HepG2 (cell line): ENCODE data around the gene LGALS16. TPM values are rescaled to one million over a fixed set of nuclear protein-coding genes. Genes with fewer than 3 reads are reported as not detected.

Source experiments
- CC2D1A ChIP-seq: sonication (generic); formaldehyde crosslinking; IDR thresholded peaks from 2 replicates; pipeline ENCODE4 v1.8.1; 2023; ENCODE audit warnings: mild to moderate bottlenecking, missing genetic modification reagents
- EHMT2 ChIP-seq: fragments of 200-600 bp; sonication (generic); IDR thresholded peaks from 2 replicates; pipeline ENCODE4 v1.7.0; 2017; ENCODE audit warnings: antibody characterized with exemption, low read depth, low read length, borderline replicate concordance
- ELF1 ChIP-seq: sonication (generic); formaldehyde crosslinking; IDR thresholded peaks from 2 replicates; pipeline ENCODE4 v1.4.0; 2020; ENCODE audit warnings: missing genetic modification reagents
- ELF3 ChIP-seq: IDR thresholded peaks from 2 replicates; pipeline ENCODE4 v1.6.1; 2016; ENCODE audit warnings: missing genetic modification reagents, missing compliant biosample characterization
- EP300 ChIP-seq, 3 experiments: sonication (generic) in 1 of 3; formaldehyde crosslinking in 1 of 3; IDR thresholded peaks; 2 replicates each; pipeline versions ENCODE4 v1.5.1 to v1.6.1; 2011 to 2020; ENCODE audit warnings: low read depth in 2 of 3, low read length in 2 of 3, borderline replicate concordance in 1 of 3, improper control_type of control experiment in 1 of 3, mild to moderate bottlenecking in 1 of 3, missing genetic modification reagents in 1 of 3, moderate library complexity in 1 of 3
- GATAD2A ChIP-seq: IDR thresholded peaks from 2 replicates; pipeline ENCODE4 v1.6.1; 2016
- JARID2 ChIP-seq: sonication (generic); formaldehyde crosslinking; IDR thresholded peaks from 2 replicates; pipeline ENCODE4 v1.8.1; 2023; ENCODE audit warnings: missing genetic modification reagents, inconsistent platforms; ENCODE audit not compliant: insufficient replicate concordance
- KLF13 ChIP-seq: sonication (generic); formaldehyde crosslinking; IDR thresholded peaks from 2 replicates; pipeline ENCODE4 v1.4.0; 2020; ENCODE audit warnings: mild to moderate bottlenecking, missing genetic modification reagents
- MIER2 ChIP-seq: IDR thresholded peaks from 2 replicates; pipeline ENCODE4 v1.6.1; 2016; ENCODE audit warnings: missing biosample characterization, missing genetic modification reagents
- MTF1 ChIP-seq: sonication (generic); formaldehyde crosslinking; IDR thresholded peaks from 2 replicates; pipeline ENCODE4 v1.5.0; 2020; ENCODE audit warnings: missing genetic modification reagents
- MTF2 ChIP-seq: sonication (generic); formaldehyde crosslinking; IDR thresholded peaks from 2 replicates; pipeline ENCODE4 v1.5.0; 2020; ENCODE audit warnings: missing genetic modification reagents, borderline replicate concordance
- MXD4 ChIP-seq: IDR thresholded peaks from 2 replicates; pipeline ENCODE4 v1.6.1; 2016; ENCODE audit warnings: mild to moderate bottlenecking, missing biosample characterization, missing genetic modification reagents
- NFRKB ChIP-seq: fragments of 450-650 bp; IDR thresholded peaks from 2 replicates; pipeline ENCODE4 v1.6.1; 2017
- RFXANK ChIP-seq: IDR thresholded peaks from 2 replicates; pipeline ENCODE4 v1.6.1; 2016
- TOE1 ChIP-seq: sonication (generic); formaldehyde crosslinking; IDR thresholded peaks from 2 replicates; pipeline ENCODE4 v1.4.0; 2020; ENCODE audit warnings: mild to moderate bottlenecking, missing genetic modification reagents
- ZNF350 ChIP-seq: sonication (generic); formaldehyde crosslinking; IDR thresholded peaks from 2 replicates; pipeline ENCODE4 v1.4.0; 2020; ENCODE audit warnings: mild to moderate bottlenecking, low read depth, missing genetic modification reagents, borderline replicate concordance
- ZNF619 ChIP-seq: sonication (generic); formaldehyde crosslinking; IDR thresholded peaks from 2 replicates; pipeline ENCODE4 v1.4.0; 2020; ENCODE audit warnings: mild to moderate bottlenecking, missing genetic modification reagents
- ZNF746 ChIP-seq: sonication (generic); formaldehyde crosslinking; IDR thresholded peaks from 2 replicates; pipeline ENCODE4 v1.8.0; 2022; ENCODE audit warnings: mild to moderate bottlenecking, missing genetic modification reagents
- ZNF878 ChIP-seq: sonication (generic); formaldehyde crosslinking; IDR thresholded peaks from 2 replicates; pipeline ENCODE4 v1.8.1; 2023; ENCODE audit warnings: mild to moderate bottlenecking, missing genetic modification reagents, moderate library complexity
- polyA plus RNA-seq, 8 experiments: library from polyadenylated mRNA; depleted of rRNA in 3 of 8; stranded (reverse) in 7 of 8; unstranded in 1 of 8; fragments of >200 nt; fragmentation: Illumina TruSeq in 4 of 8; extraction: Trizol in 4 of 8; gene quantifications; 2 replicates each; pipeline versions ENCODE4 v1.2.1 to v1.2.3, GENCODE V29; 2011 to 2016; ENCODE audit warnings: low read depth in 4 of 8, missing spikeins in 1 of 8, mixed read lengths in 1 of 8; ENCODE audit not compliant: insufficient read depth in 1 of 8
- total RNA-seq, 5 experiments: library from RNA; depleted of rRNA; stranded (reverse); fragments of >200 nt; fragmentation: Illumina TruSeq; extraction: Trizol; gene quantifications; 2 replicates each; pipeline ENCODE4 v1.2.3, GENCODE V29; 2016; ENCODE audit warnings: low read depth in 1 of 5
- TF ChIP-seq, protein P1 (sequence below): IDR thresholded peaks from 2 replicates; pipeline ENCODE4 v1.6.1; 2012; ENCODE audit warnings: inconsistent platforms
- TF ChIP-seq, protein P2 (sequence below): sonication (generic); formaldehyde crosslinking; IDR thresholded peaks from 2 replicates; pipeline ENCODE4 v1.4.0; 2020; ENCODE audit warnings: low read depth, missing genetic modification reagents
- TF ChIP-seq, protein P3 (sequence below): sonication (generic); formaldehyde crosslinking; IDR thresholded peaks from 2 replicates; pipeline ENCODE4 v1.4.0; 2020; ENCODE audit warnings: missing genetic modification reagents, low read depth, mild to moderate bottlenecking, borderline replicate concordance
- TF ChIP-seq, protein P4 (sequence below): sonication (generic); formaldehyde crosslinking; IDR thresholded peaks from 2 replicates; pipeline ENCODE4 v1.5.0; 2020; ENCODE audit warnings: missing genetic modification reagents
- TF ChIP-seq, protein P5 (sequence below): sonication (generic); formaldehyde crosslinking; IDR thresholded peaks from 2 replicates; pipeline ENCODE4 v1.4.0; 2020; ENCODE audit warnings: low read depth, mild to moderate bottlenecking, missing genetic modification reagents
- TF ChIP-seq, protein P6 (sequence below): sonication (generic); formaldehyde crosslinking; IDR thresholded peaks from 2 replicates; pipeline ENCODE4 v1.8.0; 2022; ENCODE audit warnings: missing genetic modification reagents, low read depth, mild to moderate bottlenecking, borderline replicate concordance

LGALS16 gene
- total and polyA plus RNA-seq, 2 of the 13 experiments (the other 11 are each of a cell fraction or from before 2014, with no cell fraction given) = not detected

DNA sequence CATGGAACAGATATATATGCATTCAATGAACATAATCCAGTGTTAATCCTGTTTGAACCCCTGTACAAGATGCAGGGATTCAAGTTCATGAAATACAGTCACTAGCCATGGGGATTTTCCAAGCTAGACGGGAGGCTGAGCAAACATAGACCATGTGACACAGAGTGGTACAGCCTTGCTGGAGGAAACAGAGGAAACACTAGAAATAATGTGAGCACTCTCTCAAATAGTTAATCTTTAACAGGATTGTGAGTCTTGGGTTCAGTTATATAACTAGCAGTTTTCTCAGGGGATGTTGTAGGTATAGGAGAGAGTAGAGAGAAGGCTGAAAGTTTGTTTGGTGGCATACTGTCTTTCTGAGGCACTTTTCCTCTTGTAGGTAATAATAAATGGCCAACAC is 13.9 kb upstream of the LGALS16 start (continued):
- no peak for TF ChIP-seq EHMT2
- TF ChIP-seq ZNF619 (CRISPR knock-in tag) = no peak
- TF ChIP-seq CC2D1A (CRISPR knock-in tag) = no peak
- TF ChIP-seq MTF2 (CRISPR knock-in tag) = no peak
- no peak for TF ChIP-seq NFRKB
- TF ChIP-seq, protein P1, sequence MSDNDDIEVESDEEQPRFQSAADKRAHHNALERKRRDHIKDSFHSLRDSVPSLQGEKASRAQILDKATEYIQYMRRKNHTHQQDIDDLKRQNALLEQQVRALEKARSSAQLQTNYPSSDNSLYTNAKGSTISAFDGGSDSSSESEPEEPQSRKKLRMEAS = 0 out of 2 replicates have a peak, but pooled peaks have one; percentile 25
- no peak for TF ChIP-seq RFXANK (CRISPR knock-in tag)
- TF ChIP-seq EP300 (IDR thresholded peaks at IDR 0.05; ENCODE audit: low read depth in 2 of 2, low read length in 2 of 2) = peak in 1 of 2 experiments; percentile 55; a peak in 1 of 4 replicates
- no peak for TF ChIP-seq EP300 (CRISPR knock-in tag; IDR thresholded peaks at IDR 0.05; ENCODE audit: borderline replicate concordance)
- no peak for TF ChIP-seq MTF1 (CRISPR knock-in tag)
- no peak for TF ChIP-seq ELF1 (CRISPR knock-in tag)
- TF ChIP-seq JARID2 (CRISPR knock-in tag) = no peak
- peak; percentile 74; the same call in 1 of the 2 replicates for TF ChIP-seq MIER2 (CRISPR knock-in tag)
- TF ChIP-seq, protein P2, sequence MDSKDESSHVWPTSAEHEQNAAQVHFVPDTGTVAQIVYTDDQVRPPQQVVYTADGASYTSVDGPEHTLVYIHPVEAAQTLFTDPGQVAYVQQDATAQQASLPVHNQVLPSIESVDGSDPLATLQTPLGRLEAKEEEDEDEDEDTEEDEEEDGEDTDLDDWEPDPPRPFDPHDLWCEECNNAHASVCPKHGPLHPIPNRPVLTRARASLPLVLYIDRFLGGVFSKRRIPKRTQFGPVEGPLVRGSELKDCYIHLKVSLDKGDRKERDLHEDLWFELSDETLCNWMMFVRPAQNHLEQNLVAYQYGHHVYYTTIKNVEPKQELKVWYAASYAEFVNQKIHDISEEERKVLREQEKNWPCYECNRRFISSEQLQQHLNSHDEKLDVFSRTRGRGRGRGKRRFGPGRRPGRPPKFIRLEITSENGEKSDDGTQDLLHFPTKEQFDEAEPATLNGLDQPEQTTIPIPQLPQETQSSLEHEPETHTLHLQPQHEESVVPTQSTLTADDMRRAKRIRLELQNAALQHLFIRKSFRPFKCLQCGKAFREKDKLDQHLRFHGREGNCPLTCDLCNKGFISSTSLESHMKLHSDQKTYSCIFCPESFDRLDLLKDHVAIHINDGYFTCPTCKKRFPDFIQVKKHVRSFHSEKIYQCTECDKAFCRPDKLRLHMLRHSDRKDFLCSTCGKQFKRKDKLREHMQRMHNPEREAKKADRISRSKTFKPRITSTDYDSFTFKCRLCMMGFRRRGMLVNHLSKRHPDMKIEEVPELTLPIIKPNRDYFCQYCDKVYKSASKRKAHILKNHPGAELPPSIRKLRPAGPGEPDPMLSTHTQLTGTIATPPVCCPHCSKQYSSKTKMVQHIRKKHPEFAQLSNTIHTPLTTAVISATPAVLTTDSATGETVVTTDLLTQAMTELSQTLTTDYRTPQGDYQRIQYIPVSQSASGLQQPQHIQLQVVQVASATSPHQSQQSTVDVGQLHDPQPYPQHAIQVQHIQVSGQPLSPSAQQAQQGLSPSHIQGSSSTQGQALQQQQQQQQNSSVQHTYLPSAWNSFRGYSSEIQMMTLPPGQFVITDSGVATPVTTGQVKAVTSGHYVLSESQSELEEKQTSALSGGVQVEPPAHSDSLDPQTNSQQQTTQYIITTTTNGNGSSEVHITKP (CRISPR knock-in tag) = peak; percentile 70
- TF ChIP-seq GATAD2A (CRISPR knock-in tag) = 0 out of 2 replicates have a peak, but pooled peaks have one; percentile 29
- TF ChIP-seq ZNF746 (CRISPR knock-in tag) = no peak
- TF ChIP-seq, protein P3, sequence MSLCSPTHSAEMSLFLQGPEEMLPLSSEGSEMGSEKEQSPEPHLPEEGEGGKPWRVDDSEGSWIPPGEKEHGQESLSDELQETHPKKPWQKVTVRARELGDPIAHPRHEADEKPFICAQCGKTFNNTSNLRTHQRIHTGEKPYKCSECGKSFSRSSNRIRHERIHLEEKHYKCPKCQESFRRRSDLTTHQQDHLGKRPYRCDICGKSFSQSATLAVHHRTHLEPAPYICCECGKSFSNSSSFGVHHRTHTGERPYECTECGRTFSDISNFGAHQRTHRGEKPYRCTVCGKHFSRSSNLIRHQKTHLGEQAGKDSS (CRISPR knock-in tag) = no peak
- TF ChIP-seq ZNF878 = no peak
- TF ChIP-seq, protein P4, sequence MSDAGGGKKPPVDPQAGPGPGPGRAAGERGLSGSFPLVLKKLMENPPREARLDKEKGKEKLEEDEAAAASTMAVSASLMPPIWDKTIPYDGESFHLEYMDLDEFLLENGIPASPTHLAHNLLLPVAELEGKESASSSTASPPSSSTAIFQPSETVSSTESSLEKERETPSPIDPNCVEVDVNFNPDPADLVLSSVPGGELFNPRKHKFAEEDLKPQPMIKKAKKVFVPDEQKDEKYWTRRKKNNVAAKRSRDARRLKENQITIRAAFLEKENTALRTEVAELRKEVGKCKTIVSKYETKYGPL = peak; percentile 68; the same call in 1 of the 2 replicates
- TF ChIP-seq, protein P5, sequence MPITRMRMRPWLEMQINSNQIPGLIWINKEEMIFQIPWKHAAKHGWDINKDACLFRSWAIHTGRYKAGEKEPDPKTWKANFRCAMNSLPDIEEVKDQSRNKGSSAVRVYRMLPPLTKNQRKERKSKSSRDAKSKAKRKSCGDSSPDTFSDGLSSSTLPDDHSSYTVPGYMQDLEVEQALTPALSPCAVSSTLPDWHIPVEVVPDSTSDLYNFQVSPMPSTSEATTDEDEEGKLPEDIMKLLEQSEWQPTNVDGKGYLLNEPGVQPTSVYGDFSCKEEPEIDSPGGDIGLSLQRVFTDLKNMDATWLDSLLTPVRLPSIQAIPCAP = no peak
- TF ChIP-seq, protein P6, sequence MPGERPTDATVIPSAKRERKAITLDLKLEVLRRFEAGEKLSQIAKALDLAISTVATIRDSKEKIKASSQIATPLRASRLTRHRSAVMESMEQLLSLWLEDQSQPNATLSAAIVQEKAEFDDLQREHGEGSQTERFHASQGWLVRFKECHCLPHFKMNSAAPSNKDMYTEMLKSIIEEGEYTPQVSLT (CRISPR knock-in tag) = no peak
- no peak for TF ChIP-seq MXD4 (CRISPR knock-in tag)
- TF ChIP-seq KLF13 = no peak
- no peak for TF ChIP-seq ZNF350 (CRISPR knock-in tag)
- no peak; the same call in 1 of the 2 replicates for TF ChIP-seq ELF3 (CRISPR knock-in tag)
- no peak for TF ChIP-seq TOE1
